ENCODE data around the gene IL17RC. TPM values are rescaled to one million over a fixed set of nuclear protein-coding genes. Genes with fewer than 3 reads are reported as not detected.
A peak's percentile ranks its signal among the peaks of the same experiment; 100 is the strongest.
"Not testable (repeated sequence)": the region's sequence is repeated elsewhere in the genome, so short reads cannot be mapped to it uniquely, and the experiment has no call there.

IL17RC gene
- under 1 TPM; 0.20 to 0.31 TPM for total RNA-seq
- 11.0 TPM for polyA plus RNA-seq

DNA sequence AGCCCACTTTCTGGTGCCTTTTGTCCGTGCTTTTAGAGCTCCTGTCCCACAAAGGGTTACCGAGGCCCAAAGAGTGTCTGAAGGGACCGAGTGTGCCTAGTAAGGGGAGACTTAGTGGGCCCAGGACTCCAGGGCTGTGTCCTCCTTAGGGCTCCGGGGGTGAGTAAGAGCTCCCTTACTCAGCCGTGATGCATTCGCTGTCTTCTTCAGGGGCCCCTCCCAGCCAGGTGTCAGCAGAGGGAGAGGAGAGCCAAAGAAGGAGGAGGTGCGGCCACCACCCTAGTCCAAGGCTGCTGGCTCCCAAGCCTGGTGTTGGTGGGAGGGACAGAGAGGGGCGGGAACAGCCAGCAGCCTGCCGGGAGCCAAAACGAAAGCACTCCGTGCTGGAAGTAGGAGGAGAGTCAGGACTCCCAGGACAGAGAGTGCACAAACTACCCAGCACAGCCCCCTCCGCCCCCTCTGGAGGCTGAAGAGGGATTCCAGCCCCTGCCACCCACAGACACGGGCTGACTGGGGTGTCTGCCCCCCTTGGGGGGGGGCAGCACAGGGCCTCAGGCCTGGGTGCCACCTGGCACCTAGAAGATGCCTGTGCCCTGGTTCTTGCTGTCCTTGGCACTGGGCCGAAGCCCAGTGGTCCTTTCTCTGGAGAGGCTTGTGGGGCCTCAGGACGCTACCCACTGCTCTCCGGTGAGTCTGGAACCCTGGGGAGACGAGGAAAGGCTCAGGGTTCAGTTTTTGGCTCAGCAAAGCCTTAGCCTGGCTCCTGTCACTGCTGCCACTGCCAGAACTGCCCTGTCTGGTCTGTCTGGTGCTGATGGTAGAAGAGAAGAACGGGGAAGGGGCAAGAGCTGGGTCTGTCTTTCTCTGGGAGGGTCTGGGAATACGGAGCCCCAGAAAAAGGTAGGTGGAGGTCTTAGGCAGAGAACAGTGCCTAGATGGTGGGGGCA, at the start of gene IL17RC:
TSS of gene IL17RC (plus strand) at position 365 of the 947 bp plus-strand sequence. CDS start at position 583, 218 bp downstream.
- H3K27ac ChIP-seq (ENCODE audit: low read depth, low read length) = peak within 1 kb of the TSS; percentile 64
- H3K36me3 ChIP-seq (ENCODE audit: insufficient read depth, low read length) = no peaks in the 10 kb centered on the region
- H3K27me3 ChIP-seq (ENCODE audit: insufficient read depth, low read length, poor library complexity, severe bottlenecking) = no peaks in the 10 kb centered on the region
- Mint-ChIP-seq H3K9me3 (no peaks in the 10 kb centered on the region), H3K4me1 (peaks cover 7 to 20% (median 15%) of the 10 kb centered on the region in 3 donors), H3K4me3 (peak within 1 kb of the TSS; percentile 74 to 93 (median 77)), H3K36me3 (no peaks in the 10 kb centered on the region), H3K27ac (peak within 1 kb of the TSS in 2 of 8 donors; percentile 43 to 88), H3K27me3 (peaks cover 7 to 11% of the 10 kb centered on the region in 2 donors)
- CTCF ChIA-PET = interaction anchor here (1.8 kb wide), 1 partner anchor 16 kb away, joined by 7 read pairs; the partner anchor contains the start of gene CRELD1
- H3K4me1 ChIP-seq (ENCODE audit: insufficient read depth, low read length) = peaks cover 9% of the 10 kb centered on the region
- H3K4me3 ChIP-seq (ENCODE audit: low read length) = peak within 1 kb of the TSS; percentile 49
- no peaks in the 10 kb centered on the region for H3K9me3 ChIP-seq (ENCODE audit: low read length)
- POLR2A ChIA-PET = interaction anchor here (0.6 to 2.9 kb wide), 3 partner anchors 15 to 335 kb away, joined by 4 to 14 read pairs (median 4); partner anchors contain the start of gene CRELD1
- DNase-seq = no peak

GRCh38 chr3:9867106-9867505, 49.8 kb upstream of the IL17RC start:
- Histone ChIP-seq H3K27ac (ENCODE audit: low read depth, low read length) (no peak overlapping the region), H3K36me3 (ENCODE audit: insufficient read depth, low read length) (no peaks in the 10 kb centered on the region), H3K4me1 (ENCODE audit: insufficient read depth, low read length) (no peaks in the 10 kb centered on the region), H3K4me3 (ENCODE audit: low read length) (no peak overlapping the region), H3K9me3 (ENCODE audit: low read length) (no peaks in the 10 kb centered on the region), H3K27me3 (ENCODE audit: insufficient read depth, low read length, poor library complexity, severe bottlenecking) (no peaks in the 10 kb centered on the region)
- POLR2A ChIA-PET = no interaction called here
- H3K4me1 Mint-ChIP-seq = peaks cover 0 to 3% (median 1%) of the 10 kb centered on the region in 3 donors
- H3K9me3 Mint-ChIP-seq = no peaks in the 10 kb centered on the region
- CTCF ChIA-PET = interaction anchor here (1.1 kb wide), 1 partner anchor 40 kb away, joined by 3 read pairs; no protein-coding TSS in a partner anchor
- no peak for DNase-seq
- peaks cover 7 to 10% of the 10 kb centered on the region in 2 donors for H3K27me3 Mint-ChIP-seq
- no peak overlapping the region for H3K4me3 Mint-ChIP-seq
- no peak overlapping the region for H3K27ac Mint-ChIP-seq
- H3K36me3 Mint-ChIP-seq = no peaks in the 10 kb centered on the region

- ChIA-PET POLR2A (no interaction called here), CTCF (no interaction called here)
- Histone ChIP-seq H3K27me3 (ENCODE audit: insufficient read depth, low read length, poor library complexity, severe bottlenecking) (no peaks in the 10 kb centered on the region), H3K9me3 (ENCODE audit: low read length) (no peaks in the 10 kb centered on the region), H3K36me3 (ENCODE audit: insufficient read depth, low read length) (no peaks in the 10 kb centered on the region), H3K4me3 (ENCODE audit: low read length) (no peak overlapping the region), H3K27ac (ENCODE audit: low read depth, low read length) (no peak overlapping the region), H3K4me1 (ENCODE audit: insufficient read depth, low read length) (no peaks in the 10 kb centered on the region)
- no peak for DNase-seq
- Mint-ChIP-seq H3K27me3 (peaks cover 0 to 2% of the 10 kb centered on the region in 2 donors), H3K36me3 (no peaks in the 10 kb centered on the region), H3K4me1 (no peaks in the 10 kb centered on the region), H3K9me3 (no peaks in the 10 kb centered on the region), H3K27ac (no peak overlapping the region), H3K4me3 (no peak overlapping the region)
Observed at GRCh38 chr3:9869955-9870354, 46.9 kb upstream of the IL17RC start.

DNA sequence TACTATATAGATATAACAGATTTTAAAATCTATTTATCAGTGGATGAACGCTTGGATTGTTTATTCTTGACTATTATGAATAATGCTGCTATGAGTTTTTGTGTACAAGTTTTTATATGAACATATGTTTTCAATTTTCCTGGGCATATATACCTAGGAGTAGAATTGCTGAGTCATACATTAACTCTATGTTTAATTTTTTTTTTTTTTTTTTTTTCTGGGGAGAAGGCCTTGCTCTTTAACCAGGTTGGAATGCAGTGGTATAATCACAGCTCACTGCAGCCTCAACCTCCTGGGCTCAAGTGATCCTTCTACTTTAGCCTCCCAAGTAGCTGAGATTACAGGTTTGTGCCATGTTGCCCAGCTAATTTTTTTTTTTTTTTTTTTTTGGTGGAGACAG, 45.9 kb upstream of the IL17RC start:
- no peaks in the 10 kb centered on the region for H3K4me1 ChIP-seq (ENCODE audit: insufficient read depth, low read length)
- peaks cover 0 to 2% of the 10 kb centered on the region in 2 donors for H3K27me3 Mint-ChIP-seq
- CTCF ChIA-PET = no interaction called here

DNA sequence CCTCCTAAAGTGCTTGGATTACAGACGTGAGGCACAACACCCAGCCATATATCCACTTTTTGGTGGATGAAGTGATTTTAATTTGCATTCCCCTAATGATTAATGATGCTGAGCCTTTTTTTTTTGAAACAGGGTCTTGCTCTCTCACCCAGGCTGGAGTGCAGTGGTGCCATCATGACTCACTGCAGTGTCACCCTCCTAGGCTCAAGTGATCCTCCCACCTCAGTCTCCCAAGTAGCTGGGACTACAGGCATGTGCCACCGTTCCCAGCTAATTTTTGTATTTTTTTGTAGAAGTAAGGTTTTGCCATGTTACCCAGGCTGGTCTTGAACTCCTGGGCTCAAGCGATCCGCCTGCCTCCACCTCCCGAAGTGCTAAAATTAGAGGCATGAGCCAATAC, 44.8 kb upstream of the IL17RC start:
- H3K4me3 ChIP-seq (ENCODE audit: low read length); POLR2A ChIA-PET; H3K36me3 ChIP-seq (ENCODE audit: insufficient read depth, low read length); H3K27ac ChIP-seq (ENCODE audit: low read depth, low read length); H3K4me1 ChIP-seq (ENCODE audit: insufficient read depth, low read length); H3K9me3 ChIP-seq (ENCODE audit: low read length); CTCF ChIA-PET; H3K27me3 ChIP-seq (ENCODE audit: insufficient read depth, low read length, poor library complexity, severe bottlenecking); DNase-seq; H3K36me3 Mint-ChIP-seq; H3K9me3 Mint-ChIP-seq; H3K4me1 Mint-ChIP-seq; H3K4me3 Mint-ChIP-seq; H3K27me3 Mint-ChIP-seq: not testable (repeated sequence)
- H3K27ac Mint-ChIP-seq = peak overlapping the region in 1 of 8 donors; percentile 63

More for the DNA sequence above, 45.9 kb upstream of the IL17RC start:
- Mint-ChIP-seq H3K27ac (no peak overlapping the region), H3K4me3 (no peak overlapping the region), H3K9me3 (no peaks in the 10 kb centered on the region), H3K36me3 (no peaks in the 10 kb centered on the region), H3K4me1 (no peaks in the 10 kb centered on the region)
- no peaks in the 10 kb centered on the region for H3K9me3 ChIP-seq (ENCODE audit: low read length)
- no peak for DNase-seq
- no peak overlapping the region for H3K27ac ChIP-seq (ENCODE audit: low read depth, low read length)
- H3K36me3 ChIP-seq (ENCODE audit: insufficient read depth, low read length) = no peaks in the 10 kb centered on the region
- H3K4me3 ChIP-seq (ENCODE audit: low read length) = no peak overlapping the region
- no peaks in the 10 kb centered on the region for H3K27me3 ChIP-seq (ENCODE audit: insufficient read depth, low read length, poor library complexity, severe bottlenecking)
- POLR2A ChIA-PET = interaction anchor here (0.6 kb wide), 1 partner anchor 131 kb away, joined by 4 read pairs; no protein-coding TSS in a partner anchor

DNA sequence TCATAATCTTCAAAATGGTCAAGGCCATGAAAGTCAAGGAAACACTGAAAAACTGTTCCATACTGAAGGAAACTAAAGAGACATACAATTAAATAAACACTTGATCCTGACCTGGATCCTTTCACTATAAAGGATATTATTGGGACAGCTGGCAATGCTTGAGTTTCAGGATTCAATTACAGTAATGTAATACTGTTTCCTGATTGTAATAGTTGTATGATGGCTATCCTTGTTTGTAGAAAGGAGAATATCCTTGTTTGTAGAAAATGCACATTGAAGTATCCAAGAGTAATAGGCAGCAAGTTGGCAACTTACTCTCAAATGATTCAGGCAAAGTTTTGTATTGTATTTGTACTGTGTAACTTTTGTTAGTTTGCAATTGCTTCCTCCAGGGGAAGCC, 41.5 kb upstream of the IL17RC start:
- no peak overlapping the region for H3K4me3 ChIP-seq (ENCODE audit: low read length)
- no peak overlapping the region for H3K4me3 Mint-ChIP-seq
- ChIA-PET CTCF (no interaction called here), POLR2A (interaction anchor here (0.6 kb wide), 1 partner anchor 83 kb away, joined by 3 read pairs; the partner anchor contains the start of gene TADA3)
- no peaks in the 10 kb centered on the region for H3K9me3 Mint-ChIP-seq
- peaks cover 0 to 2% of the 10 kb centered on the region in 2 donors for H3K27me3 Mint-ChIP-seq
- H3K9me3 ChIP-seq (ENCODE audit: low read length) = no peaks in the 10 kb centered on the region
- no peak overlapping the region for H3K27ac Mint-ChIP-seq
- H3K4me1 ChIP-seq (ENCODE audit: insufficient read depth, low read length) = no peaks in the 10 kb centered on the region
- no peak for DNase-seq
- H3K4me1 Mint-ChIP-seq = no peaks in the 10 kb centered on the region
- no peaks in the 10 kb centered on the region for H3K36me3 ChIP-seq (ENCODE audit: insufficient read depth, low read length)
- H3K36me3 Mint-ChIP-seq = no peaks in the 10 kb centered on the region
- H3K27ac ChIP-seq (ENCODE audit: low read depth, low read length) = no peak overlapping the region
- H3K27me3 ChIP-seq (ENCODE audit: insufficient read depth, low read length, poor library complexity, severe bottlenecking) = no peaks in the 10 kb centered on the region

DNA sequence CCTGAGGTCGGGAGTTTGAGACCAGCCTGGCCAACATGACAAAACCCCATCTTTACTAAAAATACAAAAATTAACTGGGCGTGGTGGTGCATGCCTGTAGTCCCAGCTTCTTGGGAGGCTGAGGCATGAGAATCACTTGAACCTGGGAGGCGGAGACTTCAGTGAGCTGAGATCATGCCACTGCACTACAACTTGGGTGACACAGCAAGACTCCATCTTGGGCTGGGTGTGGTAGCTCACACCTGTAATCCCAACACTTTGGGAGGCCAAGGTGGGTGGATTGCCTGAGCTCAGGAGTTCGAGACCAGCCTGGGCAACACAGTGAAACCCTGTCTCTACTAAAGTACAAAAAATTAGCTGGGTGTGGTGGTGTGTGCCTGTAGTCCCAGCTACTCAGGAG, 40.6 kb upstream of the IL17RC start:
- not testable (repeated sequence) for H3K27me3 Mint-ChIP-seq

DNA sequence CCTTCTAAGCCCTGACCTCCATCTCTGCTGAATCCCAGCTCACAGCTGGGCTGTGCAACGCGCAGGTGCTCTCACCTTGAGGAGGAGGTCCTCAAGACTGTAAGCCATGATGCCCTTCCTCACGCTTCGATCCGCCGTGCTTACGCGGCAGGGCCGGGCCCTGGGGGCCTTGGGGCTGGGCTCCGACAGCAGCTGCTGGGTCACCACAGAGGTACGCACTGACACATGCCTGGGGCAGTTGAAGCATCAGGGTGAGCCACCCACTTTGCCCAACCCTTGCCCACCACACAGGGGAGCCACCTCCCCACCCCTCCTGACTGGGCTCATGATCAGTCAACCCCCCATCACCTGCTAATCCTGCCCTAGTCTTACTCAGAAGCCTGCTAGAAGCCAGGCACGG, 39.9 kb upstream of the IL17RC start:
- H3K36me3 ChIP-seq (ENCODE audit: insufficient read depth, low read length) = no peaks in the 10 kb centered on the region
- H3K27me3 ChIP-seq (ENCODE audit: insufficient read depth, low read length, poor library complexity, severe bottlenecking) = no peaks in the 10 kb centered on the region
- ChIA-PET POLR2A (interaction anchor here (1.1 kb wide), 1 partner anchor 15 kb away, joined by 3 read pairs; no protein-coding TSS in a partner anchor), CTCF (no interaction called here)
- H3K4me3 ChIP-seq (ENCODE audit: low read length) = no peak overlapping the region
- H3K4me1 Mint-ChIP-seq = no peaks in the 10 kb centered on the region
- no peak overlapping the region for H3K27ac Mint-ChIP-seq
- no peaks in the 10 kb centered on the region for H3K9me3 Mint-ChIP-seq
- H3K4me1 ChIP-seq (ENCODE audit: insufficient read depth, low read length) = no peaks in the 10 kb centered on the region
- no peak overlapping the region for H3K27ac ChIP-seq (ENCODE audit: low read depth, low read length)
- H3K4me3 Mint-ChIP-seq = no peak overlapping the region
- no peaks in the 10 kb centered on the region for H3K9me3 ChIP-seq (ENCODE audit: low read length)
- H3K36me3 Mint-ChIP-seq = no peaks in the 10 kb centered on the region
- H3K27me3 Mint-ChIP-seq = peaks cover 0 to 3% of the 10 kb centered on the region in 2 donors
- DNase-seq = no peak

More for the DNA sequence above, 40.6 kb upstream of the IL17RC start:
- H3K27ac ChIP-seq (ENCODE audit: low read depth, low read length); H3K9me3 ChIP-seq (ENCODE audit: low read length); H3K4me3 ChIP-seq (ENCODE audit: low read length); H3K36me3 ChIP-seq (ENCODE audit: insufficient read depth, low read length); H3K4me3 Mint-ChIP-seq; H3K27ac Mint-ChIP-seq; H3K27me3 ChIP-seq (ENCODE audit: insufficient read depth, low read length, poor library complexity, severe bottlenecking); H3K4me1 ChIP-seq (ENCODE audit: insufficient read depth, low read length); H3K36me3 Mint-ChIP-seq; DNase-seq; H3K9me3 Mint-ChIP-seq; H3K4me1 Mint-ChIP-seq: not testable (repeated sequence)
- ChIA-PET CTCF (interaction anchor here (1.0 kb wide), 1 partner anchor 10 kb away, joined by 3 read pairs; no protein-coding TSS in a partner anchor), POLR2A (interaction anchor here (0.6 to 1.1 kb wide), 2 partner anchors 14 to 15 kb away, joined by 3 read pairs; no protein-coding TSS in a partner anchor)

Measured in CD8-positive, alpha-beta memory T cell (primary cell).